Fibroblast of the aortic adventitia (primary cell): Measurements from ENCODE around the gene RARB. TPM values are rescaled to one million over a fixed set of nuclear protein-coding genes. Genes with fewer than 3 reads are reported as not detected.

Source experiments
- DNase-seq: peaks from one replicate; pipeline ENCODE4 v3.0.0-alpha.2; 2010; ENCODE audit warnings: low read depth
- H3K4me3 ChIP-seq: 2 replicates; pipeline ENCODE4 v1.5.1; 2011; ENCODE audit warnings: low read depth, mild to moderate bottlenecking, control low read depth, low read length, moderate library complexity
- CTCF ChIP-seq: IDR thresholded peaks from 2 replicates; pipeline ENCODE4 v1.5.1; 2011; ENCODE audit warnings: mild to moderate bottlenecking, low read length, control low read depth, inconsistent platforms; ENCODE audit not compliant: insufficient read depth
- total RNA-seq: library from RNA; depleted of rRNA; stranded (reverse); fragments of >200 nt; gene quantifications from 2 replicates; pipeline ENCODE4 v1.2.3, GENCODE V29; 2012; ENCODE audit warnings: low replicate concordance

The RARB gene
- total RNA-seq, 1 donor, result 3.1 TPM

GRCh38 chr3:25457671-25458419, 29.8 kb downstream of the RARB start:
- no peak overlapping the region for H3K4me3 ChIP-seq
- no peak for TF ChIP-seq CTCF
- no peak for DNase-seq

- no peak for DNase-seq
- H3K4me3 ChIP-seq, result no peak overlapping the region
- TF ChIP-seq CTCF, result no peak
Observed at GRCh38 chr3:25458420-25458814, 30.4 kb downstream of the RARB start.

GRCh38 chr3:25460751-25461150, 32.7 kb downstream of the RARB start:
- no peak for TF ChIP-seq CTCF
- DNase-seq, result peak; percentile 53
- no peak overlapping the region for H3K4me3 ChIP-seq

- no peak overlapping the region for H3K4me3 ChIP-seq
- no peak for DNase-seq
- TF ChIP-seq CTCF, result no peak
Observed at GRCh38 chr3:25461946-25462345, 33.9 kb downstream of the RARB start.

- H3K4me3 ChIP-seq, result no peak overlapping the region
- no peak for TF ChIP-seq CTCF
- no peak for DNase-seq
Observed at GRCh38 chr3:25462495-25462894, 34.4 kb downstream of the RARB start.

GRCh38 chr3:25463836-25464418, 35.9 kb downstream of the RARB start:
- DNase-seq, result no peak
- TF ChIP-seq CTCF, result no peak
- no peak overlapping the region for H3K4me3 ChIP-seq
